Measurements from ENCODE around the gene SIX5.
"Not testable (repeated sequence)": the region's sequence is repeated elsewhere in the genome, so short reads cannot be mapped to it uniquely, and the experiment has no call there.

Gene SIX5

GRCh38 chr19:45763691-45764294, 5.3 kb downstream of the SIX5 start:
- DNase-seq (ENCODE audit: extremely low spot score, insufficient read length, low read depth) = no peak

GRCh38 chr19:45762870-45763631, 6.0 kb downstream of the SIX5 start:
- no peak for FAIRE-seq
- DNase-seq (ENCODE audit: extremely low spot score, insufficient read length, low read depth) = no peak

More at GRCh38 chr19:45763691-45764294, 5.3 kb downstream of the SIX5 start:
- no peak for FAIRE-seq

- no peak for FAIRE-seq
- no peak for DNase-seq (ENCODE audit: extremely low spot score, insufficient read length, low read depth)
Measured at GRCh38 chr19:45761714-45762113, 7.3 kb downstream of the SIX5 start.

DNA sequence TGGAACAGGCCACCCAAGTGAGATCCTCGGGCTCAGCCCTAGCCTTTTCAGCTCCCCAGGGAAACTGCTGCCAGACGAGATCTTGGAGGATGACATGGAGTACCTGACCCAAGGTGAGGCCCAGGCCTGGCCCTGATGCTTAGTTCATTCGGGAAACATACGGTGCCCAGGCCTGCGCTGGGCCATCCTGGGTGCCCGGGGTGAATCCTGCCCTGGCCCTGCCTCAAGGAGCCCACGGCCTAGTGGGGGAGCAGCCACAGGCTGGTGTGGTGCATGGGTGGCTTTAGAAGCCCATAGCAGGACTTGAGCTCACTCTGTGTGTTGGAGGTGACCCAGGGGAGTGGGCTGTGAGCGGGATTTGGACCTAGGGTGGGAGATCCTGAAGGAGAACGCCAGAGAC, 10.1 kb downstream of the SIX5 start:
- FAIRE-seq = no peak
- DNase-seq (ENCODE audit: extremely low spot score, insufficient read length, low read depth) = no peak

GRCh38 chr19:45757695-45758094, 11.4 kb downstream of the SIX5 start:
- FAIRE-seq (no peak), DNase-seq (ENCODE audit: extremely low spot score, insufficient read length, low read depth) (no peak)

DNA sequence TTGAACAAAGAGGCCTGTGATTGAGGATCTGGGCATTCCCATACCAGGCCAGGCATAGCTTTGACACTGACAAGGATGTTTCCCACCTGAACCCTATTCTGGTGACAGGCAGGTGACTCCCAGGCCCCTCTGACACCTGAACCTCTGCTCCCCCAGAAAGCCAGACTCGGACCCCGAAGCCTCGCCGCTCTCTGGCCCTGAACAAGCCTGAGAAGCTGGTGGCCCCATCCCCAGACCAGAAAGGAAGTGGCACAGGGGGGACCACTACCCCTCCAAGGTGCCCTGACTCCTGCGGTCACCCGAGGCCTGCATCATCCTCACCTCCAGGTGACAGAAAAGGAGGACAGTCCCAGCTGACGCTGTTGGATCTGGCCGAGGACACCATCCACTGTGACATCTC, 14.7 kb downstream of the SIX5 start:
- DNase-seq (ENCODE audit: extremely low spot score, insufficient read length, low read depth) = no peak

GRCh38 chr19:45753548-45753947, 15.5 kb downstream of the SIX5 start:
- FAIRE-seq (no peak), DNase-seq (ENCODE audit: extremely low spot score, insufficient read length, low read depth) (no peak)

More for the DNA sequence above, 14.7 kb downstream of the SIX5 start:
- FAIRE-seq = no peak

GRCh38 chr19:45752639-45753038, 16.4 kb downstream of the SIX5 start:
- no peak for FAIRE-seq

DNA sequence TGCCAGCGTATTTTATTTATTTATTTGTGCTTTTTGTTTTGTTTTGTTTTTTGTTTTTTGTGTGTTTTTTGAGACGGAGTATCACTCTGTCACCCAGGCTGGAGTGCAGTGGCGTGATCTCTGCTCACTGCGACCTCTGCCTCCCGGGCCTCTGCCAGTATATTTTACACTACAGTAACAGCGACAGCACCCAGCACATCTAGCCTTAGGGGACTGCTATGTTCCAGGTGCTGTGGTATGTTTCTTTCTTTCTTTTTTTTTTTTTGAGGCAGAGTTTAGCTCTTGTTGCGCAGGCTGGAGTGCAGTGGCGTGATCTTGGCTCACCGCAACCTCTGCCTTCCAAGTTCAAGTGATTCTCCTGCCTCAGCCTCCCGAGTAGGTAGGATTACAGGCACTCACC, 17.6 kb downstream of the SIX5 start:
- FAIRE-seq; DNase-seq (ENCODE audit: extremely low spot score, insufficient read length, low read depth): not testable (repeated sequence)

More at GRCh38 chr19:45752639-45753038, 16.4 kb downstream of the SIX5 start:
- no peak for DNase-seq (ENCODE audit: extremely low spot score, insufficient read length, low read depth)

- DNase-seq (ENCODE audit: extremely low spot score, insufficient read length, low read depth) (no peak), FAIRE-seq (no peak)
Measured at GRCh38 chr19:45747513-45747912, 21.5 kb downstream of the SIX5 start.

GRCh38 chr19:45746866-45747265, 22.2 kb downstream of the SIX5 start:
- FAIRE-seq = no peak
- DNase-seq (ENCODE audit: extremely low spot score, insufficient read length, low read depth) = no peak

- no peak for DNase-seq (ENCODE audit: extremely low spot score, insufficient read length, low read depth)
- no peak for FAIRE-seq
Measured at GRCh38 chr19:45745606-45746005, 23.4 kb downstream of the SIX5 start.

- DNase-seq (ENCODE audit: extremely low spot score, insufficient read length, low read depth) (no peak), FAIRE-seq (no peak)
Measured at GRCh38 chr19:45742969-45743368, 26.1 kb downstream of the SIX5 start.

- DNase-seq (ENCODE audit: extremely low spot score, insufficient read length, low read depth) (no peak), FAIRE-seq (no peak)
Measured at GRCh38 chr19:45739498-45740439, 29.3 kb downstream of the SIX5 start.

DNA sequence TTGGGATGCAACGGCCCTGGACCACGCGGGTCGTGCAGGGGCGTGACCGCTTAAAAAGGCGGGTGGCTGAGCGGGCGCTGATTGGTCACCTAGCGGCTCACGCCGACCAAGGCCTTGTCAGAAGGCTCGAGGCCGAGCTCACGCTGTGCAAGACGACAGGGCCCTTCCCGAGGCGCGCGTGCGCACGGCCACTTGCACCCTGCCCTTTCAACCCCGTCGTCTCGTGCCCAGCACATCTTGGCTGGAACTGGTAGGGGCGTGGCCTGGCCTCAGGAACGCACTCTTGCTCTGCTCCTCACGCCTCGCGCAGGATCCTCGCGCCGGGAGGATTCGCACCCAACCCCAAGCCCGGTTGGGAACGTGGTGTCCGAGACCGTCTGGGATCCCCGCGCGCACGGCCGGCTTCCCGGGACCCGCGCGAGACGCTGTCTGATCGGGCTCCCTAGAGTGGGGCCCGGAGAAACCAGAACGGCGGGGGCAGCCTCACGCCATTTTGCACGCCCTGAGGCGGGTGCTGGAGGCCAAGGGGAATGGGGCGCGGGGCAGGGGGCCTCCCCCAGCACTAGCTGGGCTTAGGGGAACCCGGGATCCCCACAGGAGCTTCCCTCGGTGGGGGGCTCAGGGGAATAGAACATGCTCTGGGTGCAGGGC, 35.8 kb downstream of the SIX5 start, which contains the start of gene MEIOSIN:
MEIOSIN (plus strand) TSS at position 280 of the 651 bp plus-strand sequence. CDS start 1,938 bp downstream, outside the sequence.
- DNase-seq (ENCODE audit: extremely low spot score, insufficient read length, low read depth) (no peak), FAIRE-seq (no peak)

- DNase-seq (ENCODE audit: extremely low spot score, insufficient read length, low read depth) (peak; percentile 94), FAIRE-seq (peak; percentile 99)
Measured at GRCh38 chr19:45730368-45731288, 38.4 kb downstream of the SIX5 start, which contains the start of gene FBXO46. TSS of gene FBXO46 (minus strand) at chr19:45730896. CDS start at chr19:45713495, 17,401 bp downstream.

DNA sequence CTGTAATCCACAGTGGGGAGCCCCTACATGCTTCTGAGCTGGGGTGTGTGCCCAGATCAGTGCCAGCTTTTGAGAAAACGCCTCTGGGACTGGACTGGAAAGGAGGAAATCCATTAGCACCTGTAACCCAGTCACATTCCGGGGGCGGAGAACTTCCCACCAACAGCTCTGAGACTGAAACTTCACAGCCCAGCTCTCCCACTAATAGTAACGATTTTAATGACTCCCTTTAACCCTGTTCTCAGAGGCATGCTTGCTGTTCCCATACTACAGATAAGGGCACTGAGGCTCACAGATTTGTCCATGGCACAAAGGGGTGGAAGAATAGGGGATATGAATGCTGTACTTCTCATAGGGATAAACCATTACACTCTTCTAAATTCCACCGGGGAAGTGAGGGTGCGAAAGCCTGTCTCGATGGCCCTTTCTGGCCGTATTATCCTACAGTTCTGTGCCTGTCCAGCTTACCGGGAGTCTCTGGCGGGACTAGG, 39.2 kb downstream of the SIX5 start:
- FAIRE-seq (peak; percentile 81), DNase-seq (ENCODE audit: extremely low spot score, insufficient read length, low read depth) (no peak)

DNA sequence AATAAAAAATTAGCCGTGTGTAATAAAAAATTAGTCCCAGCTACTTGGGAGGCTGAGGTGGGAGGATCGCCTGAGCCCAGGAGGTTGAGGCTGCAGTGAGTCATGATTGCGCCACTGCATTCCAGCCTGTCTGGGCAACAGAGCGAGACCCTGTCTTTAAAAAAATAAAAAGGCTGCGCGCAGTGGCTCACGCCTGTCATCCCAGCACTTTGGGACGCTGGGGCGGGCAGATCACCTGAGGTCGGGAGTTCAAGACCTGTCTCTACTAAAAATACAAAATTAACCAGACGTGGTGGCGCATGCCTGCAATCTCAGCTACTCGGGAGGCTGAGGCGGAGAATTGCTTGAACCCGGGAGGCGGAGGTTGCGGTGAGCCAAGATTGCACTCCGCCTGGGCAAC, 40.4 kb downstream of the SIX5 start:
- not testable (repeated sequence) for FAIRE-seq

More for the DNA sequence above, 40.4 kb downstream of the SIX5 start:
- not testable (repeated sequence) for DNase-seq (ENCODE audit: extremely low spot score, insufficient read length, low read depth)

All from GM18507 (cell line).